Measurements from ENCODE around the gene CSNK2B. TPM values are rescaled to one million over a fixed set of nuclear protein-coding genes. Genes with fewer than 3 reads are reported as not detected.

Gene CSNK2B
- total RNA-seq, 1 experiment from 2014 or later: 221 TPM

DNA sequence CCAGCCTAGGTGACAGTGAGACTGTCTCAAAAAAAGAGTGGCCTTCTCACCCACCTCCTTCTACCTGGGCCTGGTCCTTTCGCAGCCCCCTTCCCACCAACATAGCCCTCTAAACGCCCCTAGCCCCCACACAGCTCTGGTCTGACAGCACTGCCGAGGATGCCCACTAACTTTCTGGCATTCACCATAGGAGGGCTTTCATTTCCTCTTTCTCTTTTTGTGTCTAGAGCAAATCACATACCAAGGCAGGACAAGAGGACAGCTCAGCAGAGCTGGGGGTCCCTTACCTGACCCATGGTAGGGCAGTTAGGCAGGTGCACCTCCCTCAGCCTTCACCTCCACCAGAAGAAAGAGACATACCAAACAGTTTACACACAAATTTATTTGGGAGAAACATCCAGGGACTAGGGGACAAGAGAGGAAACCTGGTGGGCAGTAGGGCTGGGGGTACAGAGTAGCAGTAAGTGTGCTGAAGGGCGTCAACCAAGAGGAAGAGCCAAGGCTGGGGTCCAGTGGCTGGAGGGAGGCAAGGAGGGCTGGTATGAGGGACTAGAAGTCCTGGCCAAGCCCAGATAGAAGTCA is 10.5 kb downstream of the CSNK2B start:
- ChIA-PET POLR2A (no interaction called here), CTCF (no interaction called here)
- DNase-seq: no peak
- Mint-ChIP-seq H3K27ac (ENCODE audit: unreplicated experiment) (peak overlapping the region; percentile 63), H3K36me3 (ENCODE audit: insufficient read depth, unreplicated experiment) (peaks cover 29% of the 10 kb centered on the region), H3K27me3 (ENCODE audit: insufficient read depth, unreplicated experiment) (no peaks in the 10 kb centered on the region), H3K4me3 (ENCODE audit: unreplicated experiment) (no peak overlapping the region), H3K9me3 (ENCODE audit: unreplicated experiment) (no peaks in the 10 kb centered on the region), H3K4me1 (ENCODE audit: low read depth, unreplicated experiment) (peaks cover 10% of the 10 kb centered on the region)
- H3K27me3 ChIP-seq (replicated peaks; ENCODE audit: control insufficient read depth, insufficient read depth, low read length): no peaks in the 10 kb centered on the region
- H3K9me3 ChIP-seq: no peaks in the 10 kb centered on the region
- BruUV-seq (replicated peaks): no TSS peak
- TF ChIP-seq, protein P1, sequence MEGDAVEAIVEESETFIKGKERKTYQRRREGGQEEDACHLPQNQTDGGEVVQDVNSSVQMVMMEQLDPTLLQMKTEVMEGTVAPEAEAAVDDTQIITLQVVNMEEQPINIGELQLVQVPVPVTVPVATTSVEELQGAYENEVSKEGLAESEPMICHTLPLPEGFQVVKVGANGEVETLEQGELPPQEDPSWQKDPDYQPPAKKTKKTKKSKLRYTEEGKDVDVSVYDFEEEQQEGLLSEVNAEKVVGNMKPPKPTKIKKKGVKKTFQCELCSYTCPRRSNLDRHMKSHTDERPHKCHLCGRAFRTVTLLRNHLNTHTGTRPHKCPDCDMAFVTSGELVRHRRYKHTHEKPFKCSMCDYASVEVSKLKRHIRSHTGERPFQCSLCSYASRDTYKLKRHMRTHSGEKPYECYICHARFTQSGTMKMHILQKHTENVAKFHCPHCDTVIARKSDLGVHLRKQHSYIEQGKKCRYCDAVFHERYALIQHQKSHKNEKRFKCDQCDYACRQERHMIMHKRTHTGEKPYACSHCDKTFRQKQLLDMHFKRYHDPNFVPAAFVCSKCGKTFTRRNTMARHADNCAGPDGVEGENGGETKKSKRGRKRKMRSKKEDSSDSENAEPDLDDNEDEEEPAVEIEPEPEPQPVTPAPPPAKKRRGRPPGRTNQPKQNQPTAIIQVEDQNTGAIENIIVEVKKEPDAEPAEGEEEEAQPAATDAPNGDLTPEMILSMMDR (IDR thresholded peaks at IDR 0.05; ENCODE audit: insufficient read depth in 1 of 2, low read depth in 1 of 2, low read length in 1 of 2, severe bottlenecking in 1 of 2, unreplicated experiment in 1 of 2): no peak
- no peak overlapping the region for H3K4me3 ChIP-seq (ENCODE audit: low read depth, low read length)
- H3K36me3 ChIP-seq (ENCODE audit: control insufficient read depth, insufficient read depth, low read length): no peaks in the 10 kb centered on the region; the same call in 1 of the 2 replicates
- peaks cover 3% of the 10 kb centered on the region for H3K4me1 ChIP-seq
- intact Hi-C loops (cut with micrococcal nuclease; ENCODE audit: unreplicated experiment): no loop called here

DNA sequence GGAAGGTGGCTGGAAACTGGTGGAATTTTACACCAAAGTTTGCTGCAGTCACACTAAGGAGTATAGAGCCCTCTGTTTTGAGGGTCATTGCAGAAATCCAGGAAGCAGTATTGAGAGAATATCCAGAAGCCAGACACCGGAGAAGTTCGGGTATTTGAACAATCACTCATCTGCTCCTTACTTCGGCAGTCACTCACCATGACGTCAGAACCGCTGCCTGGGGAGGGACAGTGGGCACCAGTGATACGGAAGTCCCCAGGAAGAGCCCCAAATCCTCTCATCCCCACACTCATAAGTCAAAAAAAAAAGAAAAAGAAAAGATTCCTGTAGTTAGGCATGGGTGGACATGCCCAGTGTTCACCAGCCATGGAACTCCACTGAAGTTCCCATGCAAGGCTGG is 11.0 kb downstream of the CSNK2B start:
- BruUV-seq (replicated peaks): no TSS peak
- CTCF ChIA-PET: no interaction called here
- Mint-ChIP-seq H3K4me3 (ENCODE audit: unreplicated experiment) (no peak overlapping the region), H3K27ac (ENCODE audit: unreplicated experiment) (peak overlapping the region; percentile 63), H3K36me3 (ENCODE audit: insufficient read depth, unreplicated experiment) (peaks cover 25% of the 10 kb centered on the region), H3K27me3 (ENCODE audit: insufficient read depth, unreplicated experiment) (no peaks in the 10 kb centered on the region), H3K9me3 (ENCODE audit: unreplicated experiment) (no peaks in the 10 kb centered on the region), H3K4me1 (ENCODE audit: low read depth, unreplicated experiment) (peaks cover 10% of the 10 kb centered on the region)
- H3K4me3 ChIP-seq (ENCODE audit: low read depth, low read length): no peak overlapping the region
- H3K27me3 ChIP-seq (replicated peaks; ENCODE audit: control insufficient read depth, insufficient read depth, low read length): no peaks in the 10 kb centered on the region
- H3K9me3 ChIP-seq: no peaks in the 10 kb centered on the region
- intact Hi-C loops (cut with micrococcal nuclease; ENCODE audit: unreplicated experiment): no loop called here
- DNase-seq: no peak
- POLR2A ChIA-PET: no interaction called here
- TF ChIP-seq, protein P1 (IDR thresholded peaks at IDR 0.05; ENCODE audit: insufficient read depth in 1 of 2, low read depth in 1 of 2, low read length in 1 of 2, severe bottlenecking in 1 of 2, unreplicated experiment in 1 of 2): no peak
- no peaks in the 10 kb centered on the region; the same call in 1 of the 2 replicates for H3K36me3 ChIP-seq (ENCODE audit: control insufficient read depth, insufficient read depth, low read length)
- peaks cover 8% of the 10 kb centered on the region for H3K4me1 ChIP-seq

DNA sequence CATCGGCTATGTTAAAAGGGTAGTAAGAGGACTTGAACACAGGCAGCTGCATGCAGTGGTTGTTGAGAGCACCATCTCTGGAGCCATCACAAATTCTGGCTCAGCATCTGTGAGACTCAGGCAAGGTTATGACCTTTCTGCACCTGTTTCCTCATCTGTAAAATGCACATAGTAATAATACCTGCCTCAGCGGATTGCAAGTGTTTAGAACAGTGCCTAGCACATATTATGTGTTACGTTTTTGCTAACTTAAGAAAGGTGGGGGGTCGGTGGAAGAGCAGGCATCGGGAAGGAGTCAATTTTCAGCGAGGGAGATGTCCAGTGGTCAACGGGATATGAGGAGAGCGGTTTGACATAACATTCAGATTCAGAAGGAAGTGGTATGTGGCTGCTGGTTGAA is 12.1 kb downstream of the CSNK2B start:
- CTCF ChIA-PET: no interaction called here
- H3K36me3 ChIP-seq (ENCODE audit: control insufficient read depth, insufficient read depth, low read length): no peaks in the 10 kb centered on the region; the same call in 1 of the 2 replicates
- no peaks in the 10 kb centered on the region for H3K27me3 ChIP-seq (replicated peaks; ENCODE audit: control insufficient read depth, insufficient read depth, low read length)
- no peak overlapping the region for H3K4me3 Mint-ChIP-seq (ENCODE audit: unreplicated experiment)
- peaks cover 14% of the 10 kb centered on the region for H3K4me1 ChIP-seq
- POLR2A ChIA-PET: no interaction called here
- H3K27me3 Mint-ChIP-seq (ENCODE audit: insufficient read depth, unreplicated experiment): no peaks in the 10 kb centered on the region
- TF ChIP-seq, protein P1 (IDR thresholded peaks at IDR 0.05; ENCODE audit: insufficient read depth in 1 of 2, low read depth in 1 of 2, low read length in 1 of 2, severe bottlenecking in 1 of 2, unreplicated experiment in 1 of 2): no peak
- H3K9me3 Mint-ChIP-seq (ENCODE audit: unreplicated experiment): no peaks in the 10 kb centered on the region
- peaks cover 18% of the 10 kb centered on the region for H3K36me3 Mint-ChIP-seq (ENCODE audit: insufficient read depth, unreplicated experiment)
- no peaks in the 10 kb centered on the region for H3K9me3 ChIP-seq
- H3K27ac Mint-ChIP-seq (ENCODE audit: unreplicated experiment): no peak overlapping the region
- no peak for DNase-seq
- BruUV-seq (replicated peaks): no TSS peak
- peaks cover 11% of the 10 kb centered on the region for H3K4me1 Mint-ChIP-seq (ENCODE audit: low read depth, unreplicated experiment)
- no peak overlapping the region for H3K4me3 ChIP-seq (ENCODE audit: low read depth, low read length)
- intact Hi-C loops (cut with micrococcal nuclease; ENCODE audit: unreplicated experiment): no loop called here

Measured in Caco-2 (cell line).